ENCODE results near the gene FAM219B.
A peak's percentile ranks its signal among the peaks of the same experiment; 100 is the strongest.
"Not testable (repeated sequence)": the region's sequence is repeated elsewhere in the genome, so short reads cannot be mapped to it uniquely, and the experiment has no call there.

Gene FAM219B

DNA sequence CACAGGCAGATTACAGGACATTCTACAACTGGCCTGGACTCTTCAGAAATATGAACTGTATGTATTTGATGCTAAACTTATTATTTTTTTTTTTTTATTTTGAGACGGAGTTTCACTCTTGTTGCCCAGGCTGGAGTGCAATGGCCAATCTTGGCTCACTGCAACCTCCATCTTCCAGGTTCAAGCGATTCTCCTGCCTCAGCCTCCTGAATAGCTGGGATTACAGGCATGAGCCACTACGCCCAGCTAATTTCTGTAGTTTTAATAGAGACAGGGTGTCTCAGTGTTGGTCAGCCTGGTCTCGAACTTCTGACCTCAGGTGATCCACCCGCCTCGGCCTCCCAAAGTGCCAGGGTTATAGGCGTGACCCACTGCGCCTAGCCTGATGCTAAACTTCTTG, 7.1 kb upstream of the FAM219B start:
- H3K27ac Mint-ChIP-seq; H3K4me3 Mint-ChIP-seq; H3K9me3 Mint-ChIP-seq; DNase-seq (ENCODE audit: low spot score in 2 of 2); ATAC-seq; H3K4me1 Mint-ChIP-seq: not testable (repeated sequence)
- H3K36me3 Mint-ChIP-seq: peaks cover 74% of the 10 kb centered on the region

- Mint-ChIP-seq H3K9me3 (no peaks in the 10 kb centered on the region), H3K4me3 (no peak overlapping the region), H3K4me1 (no peaks in the 10 kb centered on the region), H3K36me3 (peaks cover 66% of the 10 kb centered on the region), H3K27ac (no peak overlapping the region)
- ATAC-seq: no peak
- DNase-seq (ENCODE audit: low spot score in 2 of 2): no peak
Observed at GRCh38 chr15:74913041-74913440, 6.4 kb upstream of the FAM219B start.

DNA sequence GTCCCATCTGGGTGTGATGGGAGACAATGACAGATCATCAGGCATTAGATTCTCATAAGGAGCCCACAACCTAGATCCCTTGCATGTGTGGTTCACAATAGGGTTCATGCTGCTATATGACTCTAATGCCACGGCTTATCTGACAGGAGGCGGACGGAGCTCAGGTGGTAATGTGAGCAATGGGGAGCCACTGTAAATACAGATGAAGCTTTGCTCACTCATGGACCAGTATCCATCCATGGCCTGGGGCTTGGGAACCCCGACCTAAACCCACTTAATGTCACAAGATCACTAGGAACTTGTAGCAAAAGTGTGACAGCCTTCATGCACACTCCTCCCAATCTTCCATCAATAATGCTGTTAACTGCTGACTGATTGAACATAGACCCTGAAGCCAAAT, 2.0 kb upstream of the FAM219B start:
- Mint-ChIP-seq H3K27ac (no peak overlapping the region), H3K4me1 (peaks cover 29% of the 10 kb centered on the region), H3K9me3 (no peaks in the 10 kb centered on the region), H3K4me3 (no peak overlapping the region), H3K36me3 (peaks cover 41% of the 10 kb centered on the region)
- DNase-seq (ENCODE audit: low spot score in 2 of 2): no peak
- no peak for ATAC-seq

DNA sequence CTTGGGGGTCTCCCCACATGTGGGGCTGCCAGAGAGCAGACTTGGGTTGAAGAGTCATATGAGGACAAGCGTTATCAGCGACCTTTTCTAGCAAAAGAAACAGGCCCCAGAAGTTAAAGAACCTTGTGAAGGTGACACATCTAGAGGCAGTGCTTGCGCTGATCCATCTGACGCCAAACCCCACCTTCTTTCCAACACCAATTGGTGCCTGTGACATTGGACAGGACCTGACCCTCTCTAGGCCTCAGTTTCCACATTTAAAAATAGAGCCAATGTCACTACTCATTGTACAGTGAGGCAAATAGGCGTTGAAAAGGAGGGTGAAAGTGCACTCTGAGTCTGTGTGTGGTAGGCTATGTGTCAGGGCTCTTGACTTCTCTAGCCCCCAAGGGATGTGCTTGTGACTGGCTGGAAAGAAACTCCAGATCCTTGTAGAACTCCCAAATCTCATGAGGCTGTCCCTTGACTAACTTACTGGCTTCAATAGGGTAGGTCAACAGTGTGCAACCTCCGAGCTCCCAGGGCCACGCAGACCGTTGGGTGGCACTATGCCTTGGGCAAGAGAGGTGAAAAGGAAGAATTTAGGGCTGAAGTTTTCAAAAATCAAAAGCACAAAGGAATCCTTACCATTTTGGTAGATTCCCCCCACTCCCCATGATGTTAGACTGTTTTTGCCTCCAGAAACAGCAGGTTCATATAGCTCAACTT, 666 bp upstream of the FAM219B start:
- Mint-ChIP-seq H3K27ac (peak overlapping the region; percentile 99), H3K4me3 (peak overlapping the region; percentile 98), H3K36me3 (peaks cover 44% of the 10 kb centered on the region), H3K9me3 (no peaks in the 10 kb centered on the region), H3K4me1 (peaks cover 34% of the 10 kb centered on the region)
- DNase-seq (ENCODE audit: low spot score in 2 of 2) (no peak), ATAC-seq (peak; percentile 29)

DNA sequence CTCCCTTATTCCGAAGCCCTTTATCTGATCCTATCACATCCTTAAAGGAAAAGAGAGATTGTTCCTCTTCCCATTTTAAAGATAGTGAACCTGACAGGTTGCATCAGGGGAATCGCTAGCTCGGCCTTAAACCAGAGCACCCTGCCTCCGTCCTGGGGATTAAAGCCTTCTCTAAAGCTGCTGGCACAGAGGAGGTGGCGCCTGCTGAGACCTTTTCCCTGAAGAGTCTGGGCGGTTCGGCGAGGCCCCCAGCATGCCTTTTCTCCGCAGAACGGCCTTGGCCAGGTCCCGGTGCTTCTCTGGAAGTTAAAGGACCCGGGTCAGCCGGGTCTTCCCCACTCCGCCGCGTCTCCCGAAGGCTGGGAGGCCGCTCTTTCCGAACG, 593 bp downstream of the FAM219B start:
- DNase-seq (ENCODE audit: low spot score in 2 of 2): peak in 1 of 2 donors; percentile 73
- peak overlapping the region; percentile 98 for H3K4me3 Mint-ChIP-seq
- H3K4me1 Mint-ChIP-seq: peaks cover 41% of the 10 kb centered on the region
- peaks cover 45% of the 10 kb centered on the region for H3K36me3 Mint-ChIP-seq
- no peaks in the 10 kb centered on the region for H3K9me3 Mint-ChIP-seq
- ATAC-seq: peak; percentile 53
- H3K27ac Mint-ChIP-seq: peak overlapping the region; percentile 99

DNA sequence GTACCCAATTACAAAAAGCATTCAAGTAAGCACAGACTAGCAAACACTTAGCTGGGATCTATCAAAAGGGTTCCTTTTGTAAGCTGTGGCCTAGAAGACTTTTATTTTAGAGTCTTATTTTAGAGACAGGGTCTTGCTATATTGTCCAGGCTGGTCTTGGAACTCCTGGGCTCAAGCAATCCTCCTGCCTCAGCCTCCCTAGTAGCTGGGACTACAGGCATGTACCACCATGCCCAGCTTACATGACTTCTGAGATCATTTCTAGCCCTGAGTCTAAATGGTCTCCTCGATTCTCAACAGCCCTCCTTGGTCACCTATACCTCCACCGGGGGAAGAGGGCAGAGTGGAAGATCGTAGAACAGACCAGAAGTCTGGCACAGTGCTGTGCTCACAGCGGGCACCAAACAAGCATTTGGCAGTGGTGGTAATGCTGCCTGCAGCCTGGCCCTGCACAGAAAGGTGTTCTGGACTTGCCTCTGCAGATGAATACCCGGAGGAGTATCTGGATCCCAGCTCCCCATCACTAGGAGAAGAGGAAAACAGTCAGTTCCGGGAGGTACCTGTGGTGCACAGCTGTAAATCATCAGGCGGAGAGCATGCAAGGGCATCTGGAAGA, 2.4 kb downstream of the FAM219B start:
- Mint-ChIP-seq H3K27ac (peak overlapping the region; percentile 99), H3K36me3 (peaks cover 63% of the 10 kb centered on the region), H3K4me3 (peak overlapping the region; percentile 98), H3K4me1 (peaks cover 48% of the 10 kb centered on the region), H3K9me3 (no peaks in the 10 kb centered on the region)
- no peak for DNase-seq (ENCODE audit: low spot score in 2 of 2)
- ATAC-seq: no peak

DNA sequence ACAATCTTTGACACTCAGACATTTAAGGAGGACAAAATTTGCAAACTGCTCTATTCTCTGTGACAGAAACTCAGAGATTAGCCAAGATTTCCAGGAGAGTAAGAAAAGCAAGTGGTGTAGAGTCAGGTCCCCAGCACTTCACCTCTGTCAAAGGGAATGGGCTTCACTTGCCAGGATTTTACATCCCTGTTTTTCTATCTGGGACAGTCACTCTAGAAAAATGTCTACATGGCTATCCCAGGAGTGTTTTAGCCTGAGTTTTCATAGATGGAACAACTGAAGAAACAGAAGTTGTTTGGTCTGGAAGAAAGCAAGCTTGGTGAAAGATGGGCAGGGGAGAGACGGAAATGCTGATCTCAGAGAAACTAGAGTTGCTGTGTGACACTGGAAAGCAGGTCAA, 3.0 kb downstream of the FAM219B start:
- H3K27ac Mint-ChIP-seq: peak overlapping the region; percentile 99
- DNase-seq (ENCODE audit: low spot score in 2 of 2) (no peak), ATAC-seq (no peak)
- H3K9me3 Mint-ChIP-seq: no peaks in the 10 kb centered on the region
- H3K36me3 Mint-ChIP-seq: peaks cover 69% of the 10 kb centered on the region
- no peak overlapping the region for H3K4me3 Mint-ChIP-seq
- peaks cover 48% of the 10 kb centered on the region for H3K4me1 Mint-ChIP-seq

- ATAC-seq (no peak), DNase-seq (ENCODE audit: low spot score in 2 of 2) (no peak)
- Mint-ChIP-seq H3K9me3 (no peaks in the 10 kb centered on the region), H3K4me1 (peaks cover 45% of the 10 kb centered on the region), H3K27ac (peak overlapping the region; percentile 74), H3K4me3 (no peak overlapping the region), H3K36me3 (peaks cover 81% of the 10 kb centered on the region)
Observed at GRCh38 chr15:74902295-74903075, 4.2 kb downstream of the FAM219B start.

GRCh38 chr15:74901612-74902063, 5.0 kb downstream of the FAM219B start:
- peak overlapping the region; percentile 74 for H3K27ac Mint-ChIP-seq
- DNase-seq (ENCODE audit: low spot score in 2 of 2): peak; percentile 56 to 81

DNA sequence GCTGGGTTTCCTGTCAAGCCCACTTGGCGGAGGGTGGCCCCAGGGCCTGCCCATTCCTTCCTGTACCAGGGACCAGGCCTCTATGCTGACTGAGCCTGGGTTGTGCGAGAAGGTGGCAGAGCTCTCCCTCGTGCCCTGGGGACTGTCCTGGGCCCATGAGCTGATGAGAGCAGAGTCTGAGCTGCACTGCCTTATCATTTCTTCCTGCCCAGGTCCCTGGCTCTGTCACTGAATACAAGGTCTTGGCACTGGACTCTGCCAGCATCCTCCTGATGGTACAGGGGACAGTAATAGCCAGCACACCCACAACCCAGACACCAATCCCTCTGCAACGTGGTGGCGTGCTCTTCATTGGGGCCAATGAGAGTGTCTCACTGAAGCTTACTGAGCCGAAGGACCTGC, 9.3 kb downstream of the FAM219B start:
- DNase-seq (ENCODE audit: low spot score in 2 of 2) (no peak), ATAC-seq (no peak)
- H3K36me3 Mint-ChIP-seq: peaks cover 90% of the 10 kb centered on the region
- H3K9me3 Mint-ChIP-seq: no peaks in the 10 kb centered on the region
- H3K4me1 Mint-ChIP-seq: peaks cover 31% of the 10 kb centered on the region
- H3K4me3 Mint-ChIP-seq: no peak overlapping the region
- no peak overlapping the region for H3K27ac Mint-ChIP-seq

More at GRCh38 chr15:74901612-74902063, 5.0 kb downstream of the FAM219B start:
- Mint-ChIP-seq H3K4me1 (peaks cover 36% of the 10 kb centered on the region), H3K4me3 (no peak overlapping the region), H3K36me3 (peaks cover 86% of the 10 kb centered on the region), H3K9me3 (no peaks in the 10 kb centered on the region)
- peak; percentile 59 for ATAC-seq

- Mint-ChIP-seq H3K36me3 (peaks cover 90% of the 10 kb centered on the region), H3K9me3 (no peaks in the 10 kb centered on the region), H3K27ac (no peak overlapping the region), H3K4me1 (peaks cover 32% of the 10 kb centered on the region), H3K4me3 (no peak overlapping the region)
- no peak for ATAC-seq
- DNase-seq (ENCODE audit: low spot score in 2 of 2): no peak
Observed at GRCh38 chr15:74896316-74896715, 10.3 kb downstream of the FAM219B start.

DNA sequence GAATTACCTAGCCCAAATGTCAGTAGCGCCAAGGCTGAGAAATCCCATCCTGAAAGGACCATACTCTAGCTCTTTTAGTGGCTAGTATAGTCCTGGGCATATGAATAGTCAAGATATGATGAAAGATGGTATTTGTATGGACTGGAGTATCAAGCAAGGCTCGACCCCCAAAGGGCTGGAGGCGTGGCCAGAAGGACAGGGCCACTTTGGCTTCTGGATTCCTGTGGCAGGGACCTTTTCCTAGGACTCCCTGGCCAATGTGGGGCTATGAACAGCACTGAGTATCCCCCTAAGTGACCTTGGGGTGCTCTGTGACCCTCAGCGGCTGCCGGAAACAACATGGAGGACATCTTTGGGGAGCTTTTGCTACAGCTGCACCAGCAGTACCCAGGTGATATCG, 10.8 kb downstream of the FAM219B start:
- H3K9me3 Mint-ChIP-seq: no peaks in the 10 kb centered on the region
- no peak for DNase-seq (ENCODE audit: low spot score in 2 of 2)
- H3K27ac Mint-ChIP-seq: no peak overlapping the region
- peaks cover 87% of the 10 kb centered on the region for H3K36me3 Mint-ChIP-seq
- H3K4me3 Mint-ChIP-seq: no peak overlapping the region
- ATAC-seq: no peak
- peaks cover 36% of the 10 kb centered on the region for H3K4me1 Mint-ChIP-seq

DNA sequence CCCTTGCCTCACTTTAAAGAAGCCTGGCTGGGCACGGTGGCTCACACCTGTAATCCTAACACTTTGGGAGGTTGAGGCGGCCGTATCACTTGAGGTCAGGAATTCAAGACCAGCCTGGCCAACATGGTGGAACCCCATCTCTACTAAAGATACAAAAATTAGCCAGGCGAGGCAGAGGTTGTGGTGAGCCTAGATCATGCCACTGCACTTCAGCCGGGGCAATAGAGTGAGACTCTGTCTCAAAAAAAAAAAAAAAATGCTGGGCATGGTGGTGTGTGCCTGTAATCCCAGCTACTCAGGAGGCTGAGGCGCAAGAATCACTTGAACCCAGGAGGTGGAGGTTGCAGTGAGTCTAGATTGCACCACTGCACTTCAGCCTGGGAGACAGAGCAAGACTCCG, 12.3 kb downstream of the FAM219B start:
- peaks cover 85% of the 10 kb centered on the region for H3K36me3 Mint-ChIP-seq

GRCh38 chr15:74893627-74894026, 13.0 kb downstream of the FAM219B start:
- ATAC-seq (peak; percentile 54), DNase-seq (ENCODE audit: low spot score in 2 of 2) (no peak)
- Mint-ChIP-seq H3K36me3 (peaks cover 77% of the 10 kb centered on the region), H3K4me3 (peak overlapping the region; percentile 5), H3K9me3 (no peaks in the 10 kb centered on the region), H3K27ac (peak overlapping the region; percentile 86), H3K4me1 (peaks cover 51% of the 10 kb centered on the region)

More for the DNA sequence above, 12.3 kb downstream of the FAM219B start:
- peaks cover 44% of the 10 kb centered on the region for H3K4me1 Mint-ChIP-seq
- H3K27ac Mint-ChIP-seq; ATAC-seq; H3K9me3 Mint-ChIP-seq; DNase-seq (ENCODE audit: low spot score in 2 of 2); H3K4me3 Mint-ChIP-seq: not testable (repeated sequence)

DNA sequence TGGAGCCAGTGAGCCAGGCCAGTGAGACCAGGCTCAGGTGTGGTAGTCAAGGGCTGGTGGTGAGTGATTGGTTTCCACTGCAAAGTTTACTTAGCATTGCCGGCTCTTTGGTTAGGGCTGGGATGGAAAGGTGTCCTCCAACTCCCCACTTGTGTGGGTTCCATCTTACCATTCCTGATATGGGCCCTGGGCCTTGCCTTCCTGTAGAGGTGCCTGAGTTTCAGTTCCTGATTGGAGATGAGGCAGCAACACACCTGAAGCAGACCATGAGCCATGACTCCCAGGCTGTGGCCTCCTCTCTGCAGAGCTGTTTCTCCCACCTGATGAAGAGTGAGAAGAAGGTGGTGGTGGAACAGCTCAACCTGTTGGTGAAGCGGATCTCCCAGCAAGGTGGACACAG, 13.7 kb downstream of the FAM219B start:
- peak overlapping the region; percentile 86 for H3K27ac Mint-ChIP-seq
- ATAC-seq (no peak), DNase-seq (ENCODE audit: low spot score in 2 of 2) (no peak)
- H3K9me3 Mint-ChIP-seq: no peaks in the 10 kb centered on the region
- no peak overlapping the region for H3K4me3 Mint-ChIP-seq
- H3K36me3 Mint-ChIP-seq: peaks cover 70% of the 10 kb centered on the region
- peaks cover 51% of the 10 kb centered on the region for H3K4me1 Mint-ChIP-seq
